ENCODE results near the gene ZEB1.

DNA sequence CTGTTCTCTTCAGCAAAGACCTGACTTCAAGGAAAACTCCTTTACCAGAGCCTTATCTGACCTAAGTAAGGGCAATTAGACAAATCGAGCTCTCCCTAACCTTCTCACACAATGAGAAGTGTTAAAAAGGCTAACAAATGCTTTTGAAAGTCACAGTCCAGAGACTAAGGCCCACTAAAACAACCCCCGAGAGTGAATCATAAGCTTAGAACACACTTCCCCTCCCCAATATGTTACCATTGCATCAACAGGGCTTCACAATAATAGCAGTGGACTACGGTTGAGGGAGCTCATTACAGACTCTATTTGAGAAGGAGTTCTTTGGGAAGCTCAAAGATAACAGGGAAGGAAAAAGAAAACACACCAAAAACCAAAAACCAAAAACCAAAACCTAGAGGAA, 28.6 kb upstream of the ZEB1 start:
- TF ChIP-seq, protein P1, sequence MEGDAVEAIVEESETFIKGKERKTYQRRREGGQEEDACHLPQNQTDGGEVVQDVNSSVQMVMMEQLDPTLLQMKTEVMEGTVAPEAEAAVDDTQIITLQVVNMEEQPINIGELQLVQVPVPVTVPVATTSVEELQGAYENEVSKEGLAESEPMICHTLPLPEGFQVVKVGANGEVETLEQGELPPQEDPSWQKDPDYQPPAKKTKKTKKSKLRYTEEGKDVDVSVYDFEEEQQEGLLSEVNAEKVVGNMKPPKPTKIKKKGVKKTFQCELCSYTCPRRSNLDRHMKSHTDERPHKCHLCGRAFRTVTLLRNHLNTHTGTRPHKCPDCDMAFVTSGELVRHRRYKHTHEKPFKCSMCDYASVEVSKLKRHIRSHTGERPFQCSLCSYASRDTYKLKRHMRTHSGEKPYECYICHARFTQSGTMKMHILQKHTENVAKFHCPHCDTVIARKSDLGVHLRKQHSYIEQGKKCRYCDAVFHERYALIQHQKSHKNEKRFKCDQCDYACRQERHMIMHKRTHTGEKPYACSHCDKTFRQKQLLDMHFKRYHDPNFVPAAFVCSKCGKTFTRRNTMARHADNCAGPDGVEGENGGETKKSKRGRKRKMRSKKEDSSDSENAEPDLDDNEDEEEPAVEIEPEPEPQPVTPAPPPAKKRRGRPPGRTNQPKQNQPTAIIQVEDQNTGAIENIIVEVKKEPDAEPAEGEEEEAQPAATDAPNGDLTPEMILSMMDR (IDR thresholded peaks at IDR 0.05), result no peak
- no peak for TF ChIP-seq POLR2AphosphoS5 (IDR thresholded peaks at IDR 0.05)

Measured in prostate gland (tissue), 2 donors.